Measurements from ENCODE around the gene ASMT. TPM values are rescaled to one million over a fixed set of nuclear protein-coding genes. Genes with fewer than 3 reads are reported as not detected.
"Not testable (repeated sequence)": the region's sequence is repeated elsewhere in the genome, so short reads cannot be mapped to it uniquely, and the experiment has no call there.

Gene ASMT
- total RNA-seq, 8 experiments from 2014 or later: 0.33 to 0.82 (median 0.43) TPM; not detected in 5

- H3K4me1 ChIP-seq (replicated peaks in 1 of 2); H3K4me3 ChIP-seq; in situ Hi-C loops (cut with MboI; ENCODE audit: low pct_unique_long_range_greater_than_20kb in 2 of 9, low sequenced_read_pairs in 9 of 9, unreplicated experiment in 9 of 9); H3K27ac ChIP-seq; ATAC-seq (replicated peaks in 6 of 8): not testable (repeated sequence)
- 33 to 96% (median 74%) methylated on average over 2 to 5 of the region's 14 CpGs; no CpG with 5 or more reads in 6 of the 10 experiments for WGBS, 10 experiments
These were observed 9.4 kb downstream of the ASMT start for GRCh38 chrX:1624158-1624860.

- 42 to 100% (median 84%) methylated on average over 1 to 5 of the region's 7 CpGs; no CpG with 5 or more reads in 7 of the 10 experiments for WGBS, 10 experiments
- H3K4me3 ChIP-seq; ATAC-seq (replicated peaks in 6 of 8); H3K27ac ChIP-seq; H3K4me1 ChIP-seq (replicated peaks in 1 of 2): not testable (repeated sequence)
- in situ Hi-C loops (cut with MboI; ENCODE audit: low pct_unique_long_range_greater_than_20kb in 2 of 9, low sequenced_read_pairs in 9 of 9, unreplicated experiment in 9 of 9): loop anchor here in 1 of 9 experiments (25.0 kb wide), 1 partner anchor 962 kb away; no protein-coding TSS in a partner anchor
These were observed 10.0 kb downstream of the ASMT start for GRCh38 chrX:1624861-1625215.

GRCh38 chrX:1629244-1629643 is 14.4 kb downstream of the ASMT start:
- no peak overlapping the region for H3K4me3 ChIP-seq
- no peaks in the 10 kb centered on the region for H3K4me1 ChIP-seq (replicated peaks in 1 of 2)
- no peak for ATAC-seq (replicated peaks in 6 of 8)
- in situ Hi-C loops (cut with MboI; ENCODE audit: low pct_unique_long_range_greater_than_20kb in 2 of 9, low sequenced_read_pairs in 9 of 9, unreplicated experiment in 9 of 9): loop anchor here in 1 of 9 experiments (25.0 kb wide), 1 partner anchor 958 kb away; no protein-coding TSS in a partner anchor
- WGBS, 10 experiments: 0 to 81% (median 62%) methylated on average over 1 to 6 of the region's 7 CpGs; no CpG with 5 or more reads in 6 of the 10 experiments
- no peak overlapping the region for H3K27ac ChIP-seq

- Histone ChIP-seq H3K27ac (no peak overlapping the region), H3K4me3 (no peak overlapping the region), H3K4me1 (replicated peaks in 1 of 2) (peaks cover 0 to 6% of the 10 kb centered on the region in 2 donors)
- no peak for ATAC-seq (replicated peaks in 6 of 8)
- in situ Hi-C loops (cut with MboI; ENCODE audit: low pct_unique_long_range_greater_than_20kb in 2 of 9, low sequenced_read_pairs in 9 of 9, unreplicated experiment in 9 of 9): loop anchor here in 1 of 9 experiments (25.0 kb wide), 1 partner anchor 941 kb away; no protein-coding TSS in a partner anchor
These were observed 31.1 kb downstream of the ASMT start for GRCh38 chrX:1646009-1646408.

- Histone ChIP-seq H3K27ac (no peak overlapping the region), H3K4me1 (replicated peaks in 1 of 2) (peaks cover 0 to 6% of the 10 kb centered on the region in 2 donors), H3K4me3 (no peak overlapping the region)
- in situ Hi-C loops (cut with MboI; ENCODE audit: low pct_unique_long_range_greater_than_20kb in 2 of 9, low sequenced_read_pairs in 9 of 9, unreplicated experiment in 9 of 9): loop anchor here in 6 of 9 experiments (25.0 kb wide), 2 partner anchors 938 to 963 kb away; no protein-coding TSS in a partner anchor
- 0 to 40% (median 8%) methylated on average over 1 to 5 of the region's 8 CpGs for WGBS, 10 experiments
- peak in 2 of 8 experiments; percentile 35 to 61 for ATAC-seq (replicated peaks in 6 of 8)
These were observed 34.8 kb downstream of the ASMT start for GRCh38 chrX:1649621-1650020.

- WGBS, 10 experiments: 47 to 100% (median 78%) methylated on average over 1 to 12 of the region's 25 CpGs; no CpG with 5 or more reads in 2 of the 10 experiments
- not testable (repeated sequence) for H3K4me3 ChIP-seq; H3K27ac ChIP-seq; H3K4me1 ChIP-seq (replicated peaks in 1 of 2)
- in situ Hi-C loops (cut with MboI; ENCODE audit: low pct_unique_long_range_greater_than_20kb in 2 of 9, low sequenced_read_pairs in 9 of 9, unreplicated experiment in 9 of 9): loop anchor here in 5 of 9 experiments (25.0 kb wide), 2 partner anchors 935 to 960 kb away; no protein-coding TSS in a partner anchor
- ATAC-seq (replicated peaks in 6 of 8): peak in 3 of 8 experiments; percentile 47 to 62 (median 58)
These were observed 37.4 kb downstream of the ASMT start for GRCh38 chrX:1652011-1652811.

- no peak for ATAC-seq (replicated peaks in 6 of 8)
- H3K27ac ChIP-seq: no peak overlapping the region
- peaks cover 9 to 20% of the 10 kb centered on the region in 2 donors for H3K4me1 ChIP-seq (replicated peaks in 1 of 2)
- WGBS, 10 experiments: 96 to 100% methylated on average over 3 to 11 of the region's 14 CpGs; no CpG with 5 or more reads in 8 of the 10 experiments
- in situ Hi-C loops (cut with MboI; ENCODE audit: low pct_unique_long_range_greater_than_20kb in 2 of 9, low sequenced_read_pairs in 9 of 9, unreplicated experiment in 9 of 9): loop anchor here in 5 of 9 experiments (25.0 kb wide), 2 partner anchors 931 to 956 kb away; no protein-coding TSS in a partner anchor
- H3K4me3 ChIP-seq: no peak overlapping the region
These were observed 41.5 kb downstream of the ASMT start for GRCh38 chrX:1656379-1656778.

- Histone ChIP-seq H3K4me3 (peak overlapping the region; percentile 12 to 25 (median 22)), H3K4me1 (replicated peaks in 1 of 2) (peaks cover 9 to 26% of the 10 kb centered on the region in 2 donors), H3K27ac (peak overlapping the region; percentile 87 to 94)
- in situ Hi-C loops (cut with MboI; ENCODE audit: low pct_unique_long_range_greater_than_20kb in 2 of 9, low sequenced_read_pairs in 9 of 9, unreplicated experiment in 9 of 9): loop anchor here in 5 of 9 experiments (25.0 kb wide), 2 partner anchors 930 to 955 kb away; no protein-coding TSS in a partner anchor
- WGBS, 10 experiments: 3 to 19% (median 13%) methylated on average over 3 to 9 of the region's 13 CpGs; no CpG with 5 or more reads in 3 of the 10 experiments
- ATAC-seq (replicated peaks in 6 of 8): peak; percentile 35 to 84 (median 72)
These were observed 42.7 kb downstream of the ASMT start for GRCh38 chrX:1657367-1658070.

GRCh38 chrX:1658071-1658491 is 43.2 kb downstream of the ASMT start:
- WGBS, 10 experiments: 0 to 100% (median 27%) methylated on average over 1 to 8 of the region's 14 CpGs
- in situ Hi-C loops (cut with MboI; ENCODE audit: low pct_unique_long_range_greater_than_20kb in 2 of 9, low sequenced_read_pairs in 9 of 9, unreplicated experiment in 9 of 9): loop anchor here in 5 of 9 experiments (25.0 kb wide), 2 partner anchors 929 to 954 kb away; no protein-coding TSS in a partner anchor
- H3K4me1 ChIP-seq (replicated peaks in 1 of 2): peaks cover 9 to 26% of the 10 kb centered on the region in 2 donors
- H3K4me3 ChIP-seq: peak overlapping the region; percentile 12 to 25 (median 22)
- peak in 7 of 8 experiments; percentile 22 to 54 (median 37) for ATAC-seq (replicated peaks in 6 of 8)
- H3K27ac ChIP-seq: peak overlapping the region; percentile 87 to 94

- Histone ChIP-seq H3K4me3 (no peak overlapping the region), H3K27ac (no peak overlapping the region), H3K4me1 (replicated peaks in 1 of 2) (peaks cover 9 to 26% of the 10 kb centered on the region in 2 donors)
- 40 to 97% (median 75%) methylated on average over 1 to 26 of the region's 34 CpGs; no CpG with 5 or more reads in 4 of the 10 experiments for WGBS, 10 experiments
- in situ Hi-C loops (cut with MboI; ENCODE audit: low pct_unique_long_range_greater_than_20kb in 2 of 9, low sequenced_read_pairs in 9 of 9, unreplicated experiment in 9 of 9): loop anchor here in 5 of 9 experiments (25.0 kb wide), 2 partner anchors 927 to 952 kb away; no protein-coding TSS in a partner anchor
- no peak for ATAC-seq (replicated peaks in 6 of 8)
These were observed 45.0 kb downstream of the ASMT start for GRCh38 chrX:1659664-1660461.

GRCh38 chrX:1661048-1661921 is 46.4 kb downstream of the ASMT start:
- peak overlapping the region in 1 of 2 donors; percentile 80 for H3K27ac ChIP-seq
- in situ Hi-C loops (cut with MboI; ENCODE audit: low pct_unique_long_range_greater_than_20kb in 2 of 9, low sequenced_read_pairs in 9 of 9, unreplicated experiment in 9 of 9): loop anchor here in 5 of 9 experiments (25.0 kb wide), 2 partner anchors 926 to 951 kb away; no protein-coding TSS in a partner anchor
- WGBS, 10 experiments: 0 to 95% (median 70%) methylated on average over 1 to 4 of the region's 16 CpGs; no CpG with 5 or more reads in 6 of the 10 experiments
- peaks cover 9 to 26% of the 10 kb centered on the region in 2 donors for H3K4me1 ChIP-seq (replicated peaks in 1 of 2)
- no peak overlapping the region for H3K4me3 ChIP-seq
- peak in 5 of 8 experiments; percentile 41 to 74 (median 72) for ATAC-seq (replicated peaks in 6 of 8)

Data from motor neuron (in vitro differentiated cells).